ENCODE data around the gene POLD1. TPM values are rescaled to one million over a fixed set of nuclear protein-coding genes. Genes with fewer than 3 reads are reported as not detected.
A peak's percentile ranks its signal among the peaks of the same experiment; 100 is the strongest.

POLD1 gene
- total RNA-seq, 2 donors from 2014 or later: 106 to 127 TPM

DNA sequence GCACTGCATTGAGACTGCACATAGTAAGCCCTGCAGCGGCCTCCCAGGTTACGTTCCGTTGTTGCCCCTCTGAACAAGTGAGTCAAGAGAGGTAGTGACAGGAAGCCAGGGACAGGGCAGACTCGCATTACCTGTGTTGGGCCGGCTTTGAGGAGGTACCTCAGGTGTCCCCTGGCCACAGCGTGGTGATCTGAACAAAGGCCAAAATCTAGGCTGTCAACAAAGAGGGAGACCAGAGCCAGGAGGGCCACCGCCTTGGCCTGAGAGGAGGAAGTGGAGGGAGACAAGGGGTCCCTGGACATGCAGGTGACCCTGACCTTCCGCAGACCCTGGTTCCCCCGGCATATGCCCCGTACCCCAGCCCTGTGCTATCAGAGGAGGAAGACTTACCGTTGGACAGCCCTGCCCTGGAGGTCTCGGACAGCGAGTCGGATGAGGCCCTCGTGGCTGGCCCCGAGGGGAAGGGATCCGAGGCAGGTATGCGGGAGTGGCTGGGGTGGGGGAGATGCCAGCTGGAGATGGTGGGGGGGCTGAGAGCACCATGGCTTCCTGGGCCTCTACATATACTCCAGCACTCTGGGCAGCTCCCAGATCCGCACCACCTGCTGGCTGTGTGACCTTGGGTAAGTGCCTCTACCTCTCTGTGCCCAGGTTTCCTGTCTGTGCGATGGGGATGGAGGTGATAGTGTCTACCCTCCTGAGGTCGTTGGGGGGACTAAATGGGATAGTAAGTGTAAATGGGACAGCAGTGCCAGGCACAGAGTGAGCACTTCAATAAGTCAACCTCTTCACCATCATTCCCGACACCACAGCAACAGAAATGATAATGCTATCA, 39.3 kb downstream of the POLD1 start:
- Histone ChIP-seq H3K27ac (ENCODE audit: low read depth, low read length) (no peak overlapping the region), H3K9me3 (ENCODE audit: control insufficient read depth, low read length) (no peaks in the 10 kb centered on the region), H3K4me3 (ENCODE audit: low read length) (no peak overlapping the region), H3K36me3 (ENCODE audit: control insufficient read depth, insufficient read depth, low read length) (no peaks in the 10 kb centered on the region), H3K9ac (ENCODE audit: extremely low read depth, low read length, poor library complexity, severe bottlenecking) (no peak overlapping the region), H3K27me3 (ENCODE audit: control insufficient read depth, insufficient read depth, low read length, poor library complexity, severe bottlenecking) (peaks cover 20% of the 10 kb centered on the region), H3K4me1 (ENCODE audit: control insufficient read depth, insufficient read depth, low read length) (no peaks in the 10 kb centered on the region)
- 90 to 93% methylated on average over 10 to 22 of the region's 22 CpGs for WGBS, 2 experiments (ENCODE audit: insufficient coverage in 1 of 2, insufficient read length in 1 of 2)
- H3K27me3 Mint-ChIP-seq (ENCODE audit: insufficient read depth): peaks cover 16% of the 10 kb centered on the region
- no peaks in the 10 kb centered on the region for H3K9me3 Mint-ChIP-seq
- H3K27ac Mint-ChIP-seq: no peak overlapping the region
- no peak overlapping the region for H3K4me3 Mint-ChIP-seq
- H3K36me3 Mint-ChIP-seq (ENCODE audit: low read depth): no peaks in the 10 kb centered on the region
- TF ChIP-seq, protein P1, sequence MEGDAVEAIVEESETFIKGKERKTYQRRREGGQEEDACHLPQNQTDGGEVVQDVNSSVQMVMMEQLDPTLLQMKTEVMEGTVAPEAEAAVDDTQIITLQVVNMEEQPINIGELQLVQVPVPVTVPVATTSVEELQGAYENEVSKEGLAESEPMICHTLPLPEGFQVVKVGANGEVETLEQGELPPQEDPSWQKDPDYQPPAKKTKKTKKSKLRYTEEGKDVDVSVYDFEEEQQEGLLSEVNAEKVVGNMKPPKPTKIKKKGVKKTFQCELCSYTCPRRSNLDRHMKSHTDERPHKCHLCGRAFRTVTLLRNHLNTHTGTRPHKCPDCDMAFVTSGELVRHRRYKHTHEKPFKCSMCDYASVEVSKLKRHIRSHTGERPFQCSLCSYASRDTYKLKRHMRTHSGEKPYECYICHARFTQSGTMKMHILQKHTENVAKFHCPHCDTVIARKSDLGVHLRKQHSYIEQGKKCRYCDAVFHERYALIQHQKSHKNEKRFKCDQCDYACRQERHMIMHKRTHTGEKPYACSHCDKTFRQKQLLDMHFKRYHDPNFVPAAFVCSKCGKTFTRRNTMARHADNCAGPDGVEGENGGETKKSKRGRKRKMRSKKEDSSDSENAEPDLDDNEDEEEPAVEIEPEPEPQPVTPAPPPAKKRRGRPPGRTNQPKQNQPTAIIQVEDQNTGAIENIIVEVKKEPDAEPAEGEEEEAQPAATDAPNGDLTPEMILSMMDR (conservative IDR thresholded peaks at IDR 0.05): no peak
- peaks cover 11% of the 10 kb centered on the region for H3K4me1 Mint-ChIP-seq
- DNase-seq: no peak

DNA sequence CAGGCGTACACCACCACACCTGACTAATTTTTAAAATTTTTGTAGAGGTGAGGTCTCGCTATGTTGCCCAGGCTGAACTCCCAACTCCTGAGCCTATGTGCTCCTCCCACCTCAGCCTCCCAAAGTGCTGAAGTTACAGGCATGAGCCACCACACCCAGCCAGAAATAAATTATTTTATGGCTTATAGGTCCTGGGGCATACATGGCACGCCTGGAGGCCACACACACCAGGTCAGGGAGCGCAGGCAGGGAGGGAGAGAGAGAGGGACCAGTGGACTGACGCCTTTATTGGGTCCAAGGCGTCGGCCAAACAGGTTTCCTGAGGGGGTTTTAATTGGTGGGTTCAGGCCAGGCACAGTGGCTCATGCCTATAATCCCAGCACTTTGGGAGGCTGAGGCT, 41.4 kb downstream of the POLD1 start:
- Histone ChIP-seq H3K27ac (ENCODE audit: low read depth, low read length) (no peak overlapping the region), H3K36me3 (ENCODE audit: control insufficient read depth, insufficient read depth, low read length) (no peaks in the 10 kb centered on the region), H3K4me1 (ENCODE audit: control insufficient read depth, insufficient read depth, low read length) (no peaks in the 10 kb centered on the region), H3K27me3 (ENCODE audit: control insufficient read depth, insufficient read depth, low read length, poor library complexity, severe bottlenecking) (no peaks in the 10 kb centered on the region), H3K4me3 (ENCODE audit: low read length) (no peak overlapping the region), H3K9ac (ENCODE audit: extremely low read depth, low read length, poor library complexity, severe bottlenecking) (no peak overlapping the region), H3K9me3 (ENCODE audit: control insufficient read depth, low read length) (no peaks in the 10 kb centered on the region)
- Mint-ChIP-seq H3K4me3 (no peak overlapping the region), H3K9me3 (no peaks in the 10 kb centered on the region), H3K27ac (no peak overlapping the region), H3K27me3 (ENCODE audit: insufficient read depth) (peaks cover 24% of the 10 kb centered on the region), H3K4me1 (no peaks in the 10 kb centered on the region), H3K36me3 (ENCODE audit: low read depth) (no peaks in the 10 kb centered on the region)
- 66 to 75% methylated on average over 4 to 7 of the region's 7 CpGs for whole genome bisulfite sequencing, 2 experiments (ENCODE audit: insufficient coverage in 1 of 2, insufficient read length in 1 of 2)
- DNase-seq: no peak
- TF ChIP-seq, protein P1 (conservative IDR thresholded peaks at IDR 0.05): no peak

DNA sequence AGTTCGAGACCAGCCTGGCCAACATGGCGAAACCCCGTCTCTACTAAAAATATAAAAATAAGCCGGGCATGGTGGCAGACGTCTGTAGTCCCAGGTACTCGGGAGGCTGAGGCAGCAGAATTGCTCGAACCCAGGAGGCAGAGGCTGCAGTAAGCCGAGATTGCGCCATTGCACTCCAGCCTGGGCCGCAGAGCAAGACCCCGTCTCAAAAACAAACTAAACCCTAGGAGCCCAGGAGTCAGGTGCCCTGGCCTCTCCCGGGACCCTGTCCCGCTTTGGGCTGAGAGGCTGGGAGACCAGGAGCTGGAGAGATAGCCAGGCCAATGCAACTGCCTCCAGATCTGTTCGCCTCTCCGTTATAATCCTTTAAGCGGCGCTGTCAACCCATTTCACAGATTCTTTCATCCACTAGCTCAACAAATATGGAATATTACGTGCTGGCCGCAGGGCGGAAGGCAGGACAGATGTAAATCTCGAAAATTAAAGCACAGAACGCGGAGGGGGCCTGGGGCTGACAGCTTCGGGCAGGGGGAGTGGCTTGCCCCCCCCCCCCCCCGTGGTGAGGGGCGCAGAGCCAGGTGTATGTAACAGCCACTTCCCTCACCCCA, 43.3 kb downstream of the POLD1 start:
- Histone ChIP-seq H3K36me3 (ENCODE audit: control insufficient read depth, insufficient read depth, low read length) (no peaks in the 10 kb centered on the region), H3K27ac (ENCODE audit: low read depth, low read length) (no peak overlapping the region), H3K4me3 (ENCODE audit: low read length) (no peak overlapping the region), H3K9ac (ENCODE audit: extremely low read depth, low read length, poor library complexity, severe bottlenecking) (no peak overlapping the region), H3K9me3 (ENCODE audit: control insufficient read depth, low read length) (no peaks in the 10 kb centered on the region), H3K4me1 (ENCODE audit: control insufficient read depth, insufficient read depth, low read length) (no peaks in the 10 kb centered on the region), H3K27me3 (ENCODE audit: control insufficient read depth, insufficient read depth, low read length, poor library complexity, severe bottlenecking) (no peaks in the 10 kb centered on the region)
- Mint-ChIP-seq H3K27ac (no peak overlapping the region), H3K4me3 (peak overlapping the region; percentile 44), H3K27me3 (ENCODE audit: insufficient read depth) (peaks cover 34% of the 10 kb centered on the region), H3K9me3 (no peaks in the 10 kb centered on the region), H3K36me3 (ENCODE audit: low read depth) (no peaks in the 10 kb centered on the region), H3K4me1 (peaks cover 8% of the 10 kb centered on the region)
- WGBS, 2 experiments (ENCODE audit: insufficient coverage in 1 of 2, insufficient read length in 1 of 2): 90 to 93% methylated on average over 14 to 24 of the region's 26 CpGs
- DNase-seq: no peak
- TF ChIP-seq, protein P1 (conservative IDR thresholded peaks at IDR 0.05): no peak
